NCI-H69 (cell line): ENCODE data around the gene C22orf31.
"Not testable (repeated sequence)": the region's sequence is repeated elsewhere in the genome, so short reads cannot be mapped to it uniquely, and the experiment has no call there.

Source experiments
- DNase-seq: peaks from one replicate; lab custom pipeline; 2025; lab: John Stamatoyannopoulos, UW

The C22orf31 gene

DNA sequence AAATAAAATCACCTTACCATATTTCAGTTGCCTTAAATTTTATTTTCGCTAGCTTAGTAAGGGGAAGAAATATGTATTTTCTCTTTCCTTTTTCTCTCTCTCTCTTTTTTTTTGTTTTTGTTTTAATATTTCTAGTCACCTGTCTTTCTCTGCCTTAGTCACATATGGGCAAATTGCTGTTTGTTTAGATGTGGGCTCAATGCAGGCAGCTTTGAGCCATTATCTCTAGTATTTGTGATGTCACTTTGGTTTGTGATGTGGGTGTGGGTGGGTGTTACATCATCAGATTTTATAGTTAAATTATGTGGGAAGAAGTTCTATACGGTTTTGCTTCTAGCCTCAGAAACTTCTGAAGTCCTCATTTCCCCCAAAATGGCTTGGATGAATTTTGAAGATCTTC, at the start of gene C22orf31:
Gene C22orf31 (minus strand): TSS at position 59 of the 400 bp plus-strand sequence. CDS start 39 bp downstream, at position 20.
- DNase-seq = peak; percentile 35

DNA sequence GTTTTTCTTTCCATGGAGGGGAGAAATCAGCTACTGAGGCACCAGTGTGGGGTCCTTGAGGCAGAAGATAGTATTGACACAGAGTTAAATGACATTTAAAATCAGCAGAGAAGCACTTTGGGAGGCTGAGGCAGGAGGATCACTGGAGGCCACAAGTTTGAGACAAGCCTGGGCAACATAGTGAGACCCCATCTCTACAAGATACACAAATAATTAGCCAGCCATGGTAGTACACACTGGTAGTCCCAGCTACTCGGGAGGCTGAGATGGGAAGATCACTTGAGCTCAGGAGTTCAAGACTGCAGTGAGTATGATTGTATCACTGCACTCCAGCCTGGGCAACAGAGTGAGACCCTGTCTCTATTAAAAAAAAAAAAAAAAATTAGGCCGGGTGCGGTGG, 49.3 kb upstream of the C22orf31 start:
- DNase-seq = no peak

DNA sequence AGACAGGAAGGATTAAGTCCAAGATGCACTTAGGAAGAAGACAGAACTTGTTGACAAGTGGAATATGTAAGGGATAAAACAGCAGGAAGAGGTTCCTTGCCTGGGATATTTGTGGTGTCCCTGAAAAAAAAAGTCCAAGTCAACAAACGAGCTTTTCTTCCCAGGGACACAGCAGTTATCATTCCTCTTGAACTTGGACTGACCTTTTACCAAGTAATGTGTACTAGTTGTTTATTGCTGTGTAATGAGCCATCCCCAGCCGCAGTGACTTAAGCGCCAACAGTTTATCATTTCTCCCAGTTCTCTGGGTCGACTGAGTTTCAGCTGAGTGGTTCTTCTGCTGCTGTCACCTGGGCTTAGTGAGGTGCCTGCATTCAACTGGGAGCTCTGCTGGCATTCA, 48.2 kb upstream of the C22orf31 start:
- no peak for DNase-seq

DNA sequence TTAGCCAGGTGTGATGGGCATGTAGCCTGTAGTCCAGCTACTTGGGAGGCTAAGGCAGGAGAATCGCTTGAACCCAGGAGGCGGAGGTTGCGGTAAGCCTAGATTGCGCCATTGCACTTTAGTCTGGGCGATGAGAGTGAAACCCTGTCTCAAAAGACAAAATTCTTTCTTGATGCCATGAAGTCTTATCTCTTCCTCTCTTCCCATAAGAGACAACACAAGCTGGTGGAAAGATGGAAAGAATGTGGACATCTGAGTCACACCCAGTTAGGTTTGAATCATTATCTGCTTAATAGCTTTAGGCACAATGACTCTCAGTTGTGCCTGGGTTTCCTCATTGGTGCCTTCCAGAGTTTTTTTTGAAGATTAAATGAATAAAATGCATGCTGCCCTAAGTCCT, 46.5 kb upstream of the C22orf31 start:
- no peak for DNase-seq

DNA sequence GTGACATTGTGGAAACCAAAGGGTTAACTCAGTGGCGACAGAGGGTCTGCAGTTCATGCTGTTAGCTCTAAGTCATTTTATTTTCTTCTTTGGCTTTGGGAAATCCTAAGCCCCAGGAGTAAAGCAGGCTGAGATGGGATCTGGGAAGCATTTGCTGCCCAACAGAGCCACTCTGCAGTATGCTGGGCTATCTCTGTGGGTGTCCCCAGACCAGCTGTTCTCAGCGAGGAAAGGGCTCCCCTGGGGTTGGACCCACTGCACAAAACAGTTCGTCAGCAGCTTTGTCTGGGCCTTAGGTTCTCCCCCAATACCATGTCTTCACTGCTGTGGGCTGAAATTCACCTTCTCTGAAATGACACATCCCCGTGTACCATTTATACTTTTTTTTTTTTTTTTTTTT, 45.2 kb upstream of the C22orf31 start:
- peak; percentile 89 for DNase-seq

DNA sequence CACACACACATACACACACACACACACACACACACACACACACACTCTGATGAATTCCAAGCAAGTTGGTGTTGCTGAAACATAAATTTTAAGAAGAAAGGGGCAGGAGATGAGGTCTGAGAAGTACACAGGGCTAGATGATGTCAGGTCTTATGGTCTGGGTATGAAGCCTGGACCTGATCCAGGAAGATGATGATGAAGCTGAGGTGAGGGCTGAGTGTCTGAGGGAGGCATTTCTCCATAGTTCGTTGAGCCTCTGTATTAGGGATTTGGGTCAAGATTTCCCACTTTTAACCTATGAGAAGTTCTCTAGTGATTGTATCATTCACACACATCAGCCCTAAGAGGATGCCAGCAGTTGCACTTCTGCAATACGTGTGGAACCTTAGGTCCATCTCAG, 43.8 kb upstream of the C22orf31 start:
- peak; percentile 48 for DNase-seq

DNA sequence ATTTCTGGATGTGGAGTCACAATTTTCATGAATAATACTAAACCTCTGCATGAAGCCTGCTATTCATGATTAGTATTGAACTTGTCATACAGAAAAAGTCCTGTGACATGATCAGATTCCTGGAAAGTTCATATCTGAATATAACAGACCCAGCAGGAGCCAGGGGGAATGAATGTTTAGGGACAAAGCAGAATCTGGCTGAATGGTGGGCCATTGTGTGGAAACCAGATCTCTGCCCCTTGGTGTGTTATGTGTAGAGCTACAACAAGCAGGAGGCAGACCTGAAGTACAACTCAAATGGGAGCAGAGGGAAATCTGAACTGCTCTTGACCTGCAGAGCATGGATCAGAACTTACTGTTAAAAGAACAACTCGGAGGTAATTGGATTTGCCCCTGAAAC, 41.5 kb upstream of the C22orf31 start:
- peak; percentile 63 for DNase-seq

DNA sequence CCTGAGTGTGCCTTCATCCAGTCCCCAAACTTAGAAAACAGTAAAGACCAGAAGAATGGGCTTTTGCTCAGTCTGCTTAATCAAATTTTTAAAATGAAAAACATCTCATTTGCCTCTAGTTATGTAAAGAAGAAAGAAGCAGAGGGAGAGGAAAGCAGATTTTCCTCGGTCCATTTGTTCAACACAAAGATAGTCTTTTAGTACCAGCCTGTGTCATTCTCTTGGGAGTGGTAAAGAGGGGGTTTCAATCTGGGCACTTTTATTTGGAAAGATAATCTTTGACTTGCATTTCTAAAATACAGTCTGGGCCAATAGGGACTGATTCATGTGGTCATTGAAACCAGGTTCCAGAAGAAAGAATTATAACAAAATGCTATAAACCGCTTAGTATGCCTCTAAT, 40.7 kb upstream of the C22orf31 start:
- DNase-seq = peak; percentile 90

DNA sequence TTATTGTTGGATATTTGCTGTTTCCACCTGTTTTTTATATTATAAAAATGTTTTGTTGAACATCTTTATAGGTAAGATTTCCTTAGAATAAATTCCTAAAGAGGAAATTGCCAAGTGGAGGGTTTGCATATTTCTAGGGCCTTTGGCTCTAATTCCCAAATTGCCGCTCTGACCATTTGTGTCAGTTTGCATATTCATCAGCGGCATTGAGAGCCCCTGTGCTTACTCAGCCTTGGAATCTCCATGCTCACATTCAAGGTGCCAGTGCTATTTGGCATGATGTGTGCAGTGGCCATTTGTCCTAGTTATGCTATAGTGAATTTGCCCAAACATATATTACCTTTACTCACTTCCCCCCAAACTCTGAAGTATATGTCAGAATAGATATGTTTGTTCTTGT, 36.7 kb upstream of the C22orf31 start:
- DNase-seq = no peak

DNA sequence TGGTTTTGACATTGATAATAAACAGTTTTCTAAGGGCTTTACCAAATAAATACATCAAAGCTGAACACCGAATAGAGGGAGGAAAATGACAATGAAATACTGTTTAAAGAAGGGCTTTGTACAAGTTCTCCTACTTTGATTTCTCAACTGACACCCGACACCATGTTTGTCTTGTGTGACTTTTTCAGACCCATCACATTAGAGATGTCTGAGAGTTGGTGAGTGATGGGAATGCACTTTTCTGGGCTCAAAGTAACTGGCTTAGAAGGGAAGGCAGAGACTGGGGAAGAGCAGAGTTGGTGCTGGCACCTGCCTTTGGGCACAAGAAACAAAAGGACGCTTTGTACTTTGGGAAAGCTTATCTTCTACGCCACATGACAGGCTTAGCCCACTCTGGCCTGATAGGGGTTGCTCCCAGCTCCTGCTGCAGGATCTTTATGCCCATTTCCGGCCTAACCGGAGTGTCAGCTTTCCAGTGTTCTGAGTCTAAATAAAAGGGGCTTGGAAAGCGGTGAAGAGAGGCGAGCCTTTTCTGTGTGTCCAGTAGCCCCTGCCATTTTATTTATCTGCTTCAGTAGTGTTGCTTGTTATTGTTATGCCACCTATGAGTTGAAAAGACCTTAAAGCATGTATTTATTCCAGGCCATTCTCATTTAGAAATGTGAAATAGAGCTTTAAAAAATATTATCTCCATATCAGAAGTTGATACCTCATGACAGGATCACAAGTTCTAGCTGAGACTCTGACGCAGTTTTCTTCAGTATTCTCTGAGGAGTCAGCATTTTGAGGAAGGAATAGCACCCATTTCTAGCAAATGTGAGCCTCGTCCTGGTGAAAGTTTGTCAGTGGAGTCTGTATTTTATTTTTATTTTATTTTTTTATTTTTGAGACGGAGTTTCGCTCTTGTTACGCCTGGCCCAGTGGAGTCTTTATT, 35.4 kb upstream of the C22orf31 start:
- DNase-seq = peak; percentile 49

DNA sequence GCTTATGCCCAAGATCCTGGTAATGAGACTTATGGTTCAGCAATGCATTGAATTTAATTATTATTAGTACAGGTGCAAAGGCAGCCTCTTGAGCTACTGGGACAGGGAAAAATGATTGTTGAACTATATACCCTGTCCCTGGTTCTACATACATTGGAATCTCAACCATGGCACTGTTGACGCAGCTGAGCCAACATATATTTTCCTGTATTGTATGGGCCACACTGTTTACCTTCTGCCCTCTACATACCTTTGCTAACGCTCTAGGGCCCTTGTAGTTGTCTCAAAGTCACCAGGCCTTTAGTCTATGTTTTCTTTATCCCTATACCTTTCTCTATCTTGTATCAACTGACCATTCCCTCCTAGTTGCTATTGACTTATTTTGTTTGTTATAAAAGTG, 33.8 kb upstream of the C22orf31 start:
- peak; percentile 43 for DNase-seq

DNA sequence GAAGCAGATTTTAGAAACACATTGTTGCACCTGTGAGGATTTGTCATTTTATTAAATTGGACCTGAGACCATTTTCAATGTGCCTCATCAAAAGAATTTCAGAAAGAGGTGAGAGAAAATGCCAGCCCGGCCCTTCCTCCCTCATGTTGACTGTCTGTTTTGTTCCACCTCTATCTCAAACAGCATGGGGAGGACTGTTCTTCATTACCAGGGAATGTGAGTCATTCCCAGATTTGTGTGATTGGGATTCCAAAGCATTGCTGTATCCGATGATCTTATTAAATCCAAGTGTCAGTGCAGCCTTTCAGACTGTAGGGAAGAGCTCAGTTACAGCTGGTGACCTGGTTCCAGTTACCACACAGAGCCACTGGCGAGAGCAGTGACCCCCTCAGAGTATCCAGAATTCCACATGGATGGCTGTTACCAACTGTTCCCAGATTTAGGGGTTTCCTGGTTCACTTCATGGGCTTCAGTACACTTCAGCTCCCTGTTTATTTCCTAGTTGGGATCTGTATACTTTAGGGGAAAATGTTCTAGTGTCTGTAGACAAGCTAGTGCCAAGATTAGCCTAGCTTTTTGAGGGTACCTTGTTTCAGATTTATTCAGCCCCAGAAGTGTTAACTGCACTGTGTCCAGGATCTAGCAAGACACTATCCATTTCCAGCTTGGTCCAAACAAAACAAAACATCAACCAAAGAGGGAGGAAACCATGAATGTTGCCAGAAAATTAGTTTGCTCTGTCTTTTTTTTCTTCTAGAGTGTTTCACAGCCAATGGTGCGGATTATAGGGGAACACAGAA, 32.1 kb upstream of the C22orf31 start:
- no peak for DNase-seq

DNA sequence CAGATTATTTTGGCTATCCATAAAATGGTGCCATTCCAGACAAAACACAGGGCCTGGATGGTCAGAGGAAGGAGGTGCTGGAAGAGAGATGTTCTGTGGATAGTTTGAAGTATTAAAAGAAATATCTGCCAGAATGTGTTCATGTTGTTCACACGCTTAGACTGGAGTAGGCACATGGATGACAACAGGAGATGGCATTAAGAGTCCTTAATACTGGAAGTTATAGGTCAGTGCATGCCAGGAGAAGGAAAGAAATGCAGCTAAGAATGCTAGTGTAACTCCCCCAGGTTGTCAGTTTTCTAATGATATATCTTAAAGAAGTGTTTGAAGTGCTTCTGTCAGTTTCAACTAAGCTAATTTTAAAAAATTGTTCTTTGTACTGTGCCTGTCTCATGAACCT, 31.4 kb upstream of the C22orf31 start:
- no peak for DNase-seq

DNA sequence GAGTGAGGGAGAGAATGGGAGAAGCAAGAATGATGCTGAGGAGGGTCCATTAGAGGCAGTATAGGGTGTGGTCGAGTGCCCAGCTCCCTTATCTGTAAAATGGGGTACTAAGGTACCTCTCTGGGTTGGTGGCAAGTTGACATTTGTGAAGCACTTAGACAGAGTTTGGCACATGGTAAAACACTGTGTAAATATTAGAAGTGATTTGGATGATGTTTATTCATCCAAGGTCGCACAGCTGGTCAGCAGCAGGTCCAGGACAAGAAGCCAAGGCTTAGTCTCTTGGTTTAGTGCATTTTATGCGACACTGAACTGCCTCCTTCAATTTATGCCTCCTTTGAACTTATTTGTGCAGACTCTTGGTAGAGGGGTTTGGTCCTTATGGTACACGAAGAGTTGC, 30.6 kb upstream of the C22orf31 start:
- DNase-seq = peak; percentile 51

DNA sequence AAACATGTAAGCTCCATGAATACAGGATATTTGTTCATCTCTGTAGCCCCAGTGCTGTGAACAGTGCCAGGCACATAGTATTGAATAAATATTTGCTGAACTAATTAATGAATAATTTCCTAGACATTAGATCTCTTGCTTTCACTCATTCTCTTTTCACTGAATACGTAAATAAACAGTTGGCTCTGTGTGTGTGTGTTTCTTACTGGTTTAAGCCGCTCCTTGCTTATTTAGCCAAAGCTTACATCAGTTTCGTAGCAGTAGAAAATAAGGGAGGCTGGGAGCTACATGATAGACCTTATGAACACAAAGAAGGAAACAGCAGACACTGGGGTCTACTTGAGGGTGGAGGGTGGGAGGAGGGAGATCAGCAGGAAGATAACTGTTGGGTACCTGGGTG, 28.4 kb upstream of the C22orf31 start:
- peak; percentile 73 for DNase-seq

DNA sequence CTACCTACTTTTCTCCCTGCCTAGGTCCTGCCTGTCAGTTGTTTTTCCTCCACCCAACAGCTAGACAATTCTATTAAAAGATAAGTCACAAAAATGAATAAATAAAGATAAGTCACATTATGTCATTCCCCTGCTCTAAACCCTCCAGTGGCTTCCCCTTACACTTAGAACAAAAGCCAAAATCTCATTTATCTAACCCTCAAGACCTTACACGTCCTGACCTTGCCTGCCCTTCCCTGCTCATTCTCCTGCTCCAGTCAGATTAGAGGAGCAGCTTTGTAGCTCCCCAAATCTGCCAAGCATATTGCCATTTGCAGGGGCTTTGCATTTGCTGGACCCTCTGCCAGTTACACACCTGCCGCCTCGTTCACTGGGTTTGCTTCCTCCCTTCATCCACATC, 27.9 kb upstream of the C22orf31 start:
- DNase-seq = no peak

DNA sequence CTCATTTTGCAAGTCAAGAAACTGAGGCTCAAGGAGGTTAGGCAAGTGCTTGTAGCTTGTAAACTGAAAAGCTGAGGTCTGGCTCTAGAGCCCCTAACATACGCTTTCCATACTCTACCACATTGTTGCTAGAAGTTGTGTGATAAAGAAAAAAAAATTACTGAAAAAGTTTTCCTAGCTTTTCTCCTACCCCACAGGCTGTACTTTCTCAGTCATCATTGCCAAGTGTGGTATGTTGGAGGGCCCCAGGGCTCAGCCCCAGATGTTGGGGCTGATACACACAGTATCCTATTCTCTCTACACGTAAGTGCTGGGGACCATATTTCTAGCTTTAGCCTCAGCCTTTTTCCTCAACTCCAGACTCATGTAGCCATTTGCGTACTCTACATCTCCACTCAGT, 27.2 kb upstream of the C22orf31 start:
- DNase-seq = no peak

DNA sequence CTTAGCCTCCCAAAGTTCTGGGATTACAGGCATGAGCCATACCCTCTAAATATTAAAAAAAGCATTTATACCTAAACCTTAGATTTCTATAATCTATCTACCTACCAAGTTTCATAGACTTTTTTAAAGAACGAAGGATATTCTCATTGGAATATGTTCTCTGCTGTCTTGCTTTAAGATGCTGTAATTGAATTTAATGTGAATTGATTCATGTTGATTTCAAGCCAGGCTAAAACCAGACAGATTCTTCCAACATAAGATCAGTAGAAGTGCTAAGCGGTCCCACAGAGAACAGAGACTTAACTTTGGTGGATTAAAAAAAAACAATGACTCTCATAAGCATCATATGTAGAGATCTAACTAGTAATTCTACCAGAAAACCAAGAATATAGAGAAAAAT, 25.4 kb upstream of the C22orf31 start:
- no peak for DNase-seq

DNA sequence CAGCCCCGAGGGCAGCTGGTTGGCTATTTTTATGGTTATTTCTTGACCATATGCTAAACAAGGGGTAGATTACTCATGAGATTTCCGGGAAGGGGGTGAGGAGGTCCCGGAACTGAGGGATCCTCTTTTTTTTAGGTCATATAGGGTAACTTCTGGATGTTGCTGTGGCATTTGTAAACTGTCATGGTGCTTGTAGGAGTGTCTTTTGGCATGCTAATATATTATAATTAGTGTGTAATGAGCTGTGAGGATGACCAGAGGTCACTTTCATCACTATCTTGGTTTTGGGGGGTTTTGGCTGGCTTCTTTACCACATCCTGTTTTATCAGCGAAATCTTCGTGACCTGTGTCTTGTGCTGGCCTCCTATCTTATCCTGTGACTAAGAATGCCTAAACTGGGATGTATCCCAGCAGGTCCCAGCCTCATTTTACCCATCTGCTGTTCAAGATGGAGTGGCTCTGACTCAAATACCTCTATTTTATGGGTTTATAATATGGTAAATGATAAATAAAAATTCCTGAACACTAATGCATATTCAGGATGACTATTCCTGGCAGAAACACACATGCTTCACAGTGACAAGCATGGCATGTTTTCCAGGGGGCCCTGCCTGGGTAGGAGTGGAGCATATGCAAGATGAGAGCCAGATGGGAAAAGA, 22.4 kb upstream of the C22orf31 start:
- DNase-seq = no peak

DNA sequence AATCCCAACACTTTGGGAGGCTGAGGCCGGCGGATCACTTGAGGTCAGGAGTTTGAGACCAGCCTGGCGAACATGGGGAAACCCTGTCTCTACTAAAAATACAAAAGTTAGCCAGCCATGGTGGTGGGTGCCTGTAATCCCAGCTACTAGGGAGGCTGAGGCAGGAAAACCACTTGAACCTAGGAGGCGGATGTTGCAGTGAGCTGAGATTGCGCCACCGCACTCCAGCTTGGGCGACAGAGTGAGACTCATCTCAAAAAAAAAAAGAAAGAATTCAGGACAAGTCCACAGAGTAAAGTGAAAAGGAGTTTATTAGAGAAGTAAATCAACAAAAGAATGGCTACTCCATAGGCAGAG, 21.9 kb upstream of the C22orf31 start:
- not testable (repeated sequence) for DNase-seq

DNA sequence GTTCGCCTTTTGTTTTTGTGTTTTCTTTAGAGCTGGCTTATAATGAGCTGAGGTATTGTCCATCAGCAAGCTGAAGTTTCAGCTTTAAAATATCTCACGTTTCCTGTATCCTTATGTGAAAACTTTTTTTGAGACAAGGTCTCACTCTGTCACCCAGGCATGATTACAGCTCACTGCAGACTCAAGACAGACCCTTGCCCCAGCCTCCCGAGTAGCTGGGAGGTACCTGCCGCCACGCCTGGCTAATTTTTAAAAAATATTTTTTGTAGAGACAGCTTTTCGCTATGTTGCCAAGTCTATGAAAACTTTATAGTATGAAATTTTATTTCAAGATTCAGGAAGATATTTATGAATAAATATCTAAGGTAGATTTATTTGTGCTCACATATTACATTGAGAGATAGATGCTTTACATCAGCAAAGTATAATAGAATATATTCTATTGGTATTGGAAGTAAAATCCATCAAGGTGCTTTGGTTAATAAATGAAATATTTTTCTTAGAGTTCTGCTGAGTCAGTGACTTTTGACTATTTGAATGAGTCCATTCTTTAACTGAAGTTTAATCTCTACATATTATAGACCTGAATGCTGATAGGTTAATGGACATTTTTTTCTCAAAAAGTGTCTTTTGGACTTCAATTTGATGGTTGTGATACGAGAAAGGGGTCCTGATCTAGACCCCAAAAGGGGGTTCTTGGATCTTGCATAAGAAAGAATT, 21.4 kb upstream of the C22orf31 start:
- DNase-seq = no peak
